ENCODE results near the gene CHSY1.

DNA sequence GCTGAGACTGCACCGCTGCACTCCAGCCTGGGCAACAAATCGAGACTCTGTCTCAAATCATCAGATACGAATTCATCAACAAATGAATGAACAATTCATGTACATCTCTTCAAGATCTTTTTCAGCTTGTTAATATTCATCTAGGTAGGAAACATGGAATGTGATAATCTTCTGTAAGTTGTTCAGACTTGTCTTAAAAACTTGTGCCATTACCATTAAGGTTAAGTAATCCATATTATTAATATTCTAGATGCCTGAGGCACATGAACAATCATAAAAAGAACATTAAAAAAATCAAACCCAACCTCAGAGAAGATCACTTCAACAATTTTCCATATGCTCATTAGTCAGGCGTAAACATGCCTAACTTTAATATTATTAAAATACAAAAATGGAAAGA, 36.2 kb downstream of the CHSY1 start:
- TF ChIP-seq, protein P1, sequence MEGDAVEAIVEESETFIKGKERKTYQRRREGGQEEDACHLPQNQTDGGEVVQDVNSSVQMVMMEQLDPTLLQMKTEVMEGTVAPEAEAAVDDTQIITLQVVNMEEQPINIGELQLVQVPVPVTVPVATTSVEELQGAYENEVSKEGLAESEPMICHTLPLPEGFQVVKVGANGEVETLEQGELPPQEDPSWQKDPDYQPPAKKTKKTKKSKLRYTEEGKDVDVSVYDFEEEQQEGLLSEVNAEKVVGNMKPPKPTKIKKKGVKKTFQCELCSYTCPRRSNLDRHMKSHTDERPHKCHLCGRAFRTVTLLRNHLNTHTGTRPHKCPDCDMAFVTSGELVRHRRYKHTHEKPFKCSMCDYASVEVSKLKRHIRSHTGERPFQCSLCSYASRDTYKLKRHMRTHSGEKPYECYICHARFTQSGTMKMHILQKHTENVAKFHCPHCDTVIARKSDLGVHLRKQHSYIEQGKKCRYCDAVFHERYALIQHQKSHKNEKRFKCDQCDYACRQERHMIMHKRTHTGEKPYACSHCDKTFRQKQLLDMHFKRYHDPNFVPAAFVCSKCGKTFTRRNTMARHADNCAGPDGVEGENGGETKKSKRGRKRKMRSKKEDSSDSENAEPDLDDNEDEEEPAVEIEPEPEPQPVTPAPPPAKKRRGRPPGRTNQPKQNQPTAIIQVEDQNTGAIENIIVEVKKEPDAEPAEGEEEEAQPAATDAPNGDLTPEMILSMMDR (IDR thresholded peaks at IDR 0.05), result no peak
- no peak for TF ChIP-seq EZH2 (IDR thresholded peaks at IDR 0.05; ENCODE audit: borderline replicate concordance, insufficient read depth, low read depth, low read length, poor library complexity, severe bottlenecking)
